NOMO-1 treated with dmso at 0.1 percent for 144 hours (cell line): ENCODE measurements around the gene INVS.

ENCODE experiments used
- DNase-seq: peaks from one replicate; lab custom pipeline; 2025; ENCODE audit not compliant: unreplicated experiment; lab: John Stamatoyannopoulos, UW

INVS gene

GRCh38 chr9:100268271-100268670, 169.2 kb downstream of the INVS start:
- no peak for DNase-seq

GRCh38 chr9:100269656-100270055, 170.6 kb downstream of the INVS start:
- no peak for DNase-seq

- DNase-seq = no peak
Observed at GRCh38 chr9:100277166-100277979, 178.3 kb downstream of the INVS start.

GRCh38 chr9:100281066-100281465, 182.0 kb downstream of the INVS start:
- DNase-seq = no peak

GRCh38 chr9:100281676-100282387, 182.8 kb downstream of the INVS start:
- DNase-seq = no peak

GRCh38 chr9:100282388-100282719, 183.3 kb downstream of the INVS start:
- no peak for DNase-seq

- no peak for DNase-seq
Observed at GRCh38 chr9:100284247-100284646, 185.2 kb downstream of the INVS start.

- no peak for DNase-seq
Observed at GRCh38 chr9:100285080-100285479, 186.0 kb downstream of the INVS start.

- no peak for DNase-seq
Observed at GRCh38 chr9:100285601-100286000, 186.6 kb downstream of the INVS start.

GRCh38 chr9:100286257-100286656, 187.2 kb downstream of the INVS start:
- DNase-seq = no peak

- DNase-seq = no peak
Observed at GRCh38 chr9:100287186-100287585, 188.1 kb downstream of the INVS start.

- no peak for DNase-seq
Observed at GRCh38 chr9:100290714-100291113, 191.7 kb downstream of the INVS start.

- no peak for DNase-seq
Observed at GRCh38 chr9:100292414-100292813, 193.4 kb downstream of the INVS start.

GRCh38 chr9:100294341-100294740, 195.3 kb downstream of the INVS start:
- no peak for DNase-seq

- no peak for DNase-seq
Observed at GRCh38 chr9:100294806-100295205, 195.8 kb downstream of the INVS start.

GRCh38 chr9:100295240-100295639, 196.2 kb downstream of the INVS start:
- no peak for DNase-seq

- DNase-seq = no peak
Observed at GRCh38 chr9:100296407-100296806, 197.4 kb downstream of the INVS start.

- no peak for DNase-seq
Observed at GRCh38 chr9:100298378-100298777, 199.3 kb downstream of the INVS start.

- DNase-seq = no peak
Observed at GRCh38 chr9:100303747-100304146, 204.7 kb downstream of the INVS start.

GRCh38 chr9:100306283-100306682, 207.2 kb downstream of the INVS start:
- no peak for DNase-seq

- no peak for DNase-seq
Observed at GRCh38 chr9:100307080-100307479, 208.0 kb downstream of the INVS start.

GRCh38 chr9:100308965-100309564, 210.0 kb downstream of the INVS start:
- no peak for DNase-seq
